ENCODE data around the gene NOS1AP. TPM values are rescaled to one million over a fixed set of nuclear protein-coding genes. Genes with fewer than 3 reads are reported as not detected.

NOS1AP gene
- total RNA-seq, 1 experiment from 2014 or later = 0.02 TPM

Small RNAs within 50 kb of the gene (small RNA-seq; reads per million reads assigned to genes)
- gene MIR4654 = 0 to 0.06 reads per million in 2 experiments
- 0 reads per million in 2 experiments for gene MIR556
- 0 reads per million in 2 experiments for gene RNA5SP61

Other genes starting within 250 kb of the NOS1AP start
- gene OLFML2B, start 45.8 kb upstream of the NOS1AP start, total RNA-seq (2014; rRNA removed; shearing (Covaris generic)) = not detected in 2 replicates